Transverse colon (tissue), 3 donors: ENCODE data around the gene SPACA4.

ENCODE experiments used
- POLR2A ChIP-seq: fragments of 450-650 bp; IDR thresholded peaks from one replicate; pipeline ENCODE4 v1.6.1; 2016; ENCODE audit warnings: antibody characterized with exemption, mild to moderate bottlenecking, moderate library complexity
- TF ChIP-seq, protein P1 (sequence below), 5 experiments: fragments of 200-600 bp in 3 of 5; fragments of 450-650 bp in 2 of 5; sonication (generic) in 3 of 5; IDR thresholded peaks; 1 replicate in 2 of 5; 2 replicates in 3 of 5; pipeline ENCODE4 v1.5.1; 2016 to 2017; ENCODE audit warnings: antibody characterized with exemption in 5 of 5, inconsistent platforms in 3 of 5, mild to moderate bottlenecking in 2 of 5, moderate library complexity in 1 of 5

DNA sequence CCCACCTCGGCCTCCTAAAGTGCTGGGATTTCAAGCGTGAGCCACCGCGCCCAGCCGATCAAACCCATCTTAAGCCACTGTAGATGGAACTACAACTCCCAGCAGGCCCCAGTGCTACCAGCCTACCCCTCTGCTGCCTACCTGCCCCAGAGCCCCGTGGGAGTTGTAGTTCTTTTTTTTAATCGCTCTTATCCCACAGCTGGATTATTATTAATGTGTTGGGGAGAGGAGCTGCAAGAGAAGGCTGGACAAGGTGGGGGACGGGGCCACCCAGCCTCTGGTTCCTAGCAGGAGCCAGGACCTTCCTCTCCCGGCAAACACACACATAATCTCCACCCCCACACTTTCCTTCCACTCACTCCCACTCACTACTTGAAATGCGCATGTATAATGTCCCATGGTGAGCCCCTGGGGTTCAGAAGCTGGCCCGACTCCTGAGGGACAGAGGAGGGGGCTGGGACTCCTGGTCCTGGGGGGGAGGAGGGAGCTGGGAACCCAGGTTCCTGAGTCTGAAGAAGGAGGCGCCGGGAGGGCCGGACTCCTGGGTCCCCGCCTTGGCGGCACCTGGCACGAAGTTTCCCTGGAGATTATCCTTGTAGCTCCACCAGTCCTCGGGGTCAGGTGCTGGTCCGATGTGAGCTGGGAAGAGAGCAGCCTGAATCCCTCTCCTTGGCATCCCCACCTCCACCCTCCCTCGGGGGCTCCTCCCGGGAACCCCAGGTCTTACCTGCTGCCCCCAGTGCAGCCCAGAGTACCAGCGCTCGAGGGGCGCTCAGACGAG is 38.5 kb downstream of the SPACA4 start:
- TF ChIP-seq POLR2A = no peak
- TF ChIP-seq, protein P1, sequence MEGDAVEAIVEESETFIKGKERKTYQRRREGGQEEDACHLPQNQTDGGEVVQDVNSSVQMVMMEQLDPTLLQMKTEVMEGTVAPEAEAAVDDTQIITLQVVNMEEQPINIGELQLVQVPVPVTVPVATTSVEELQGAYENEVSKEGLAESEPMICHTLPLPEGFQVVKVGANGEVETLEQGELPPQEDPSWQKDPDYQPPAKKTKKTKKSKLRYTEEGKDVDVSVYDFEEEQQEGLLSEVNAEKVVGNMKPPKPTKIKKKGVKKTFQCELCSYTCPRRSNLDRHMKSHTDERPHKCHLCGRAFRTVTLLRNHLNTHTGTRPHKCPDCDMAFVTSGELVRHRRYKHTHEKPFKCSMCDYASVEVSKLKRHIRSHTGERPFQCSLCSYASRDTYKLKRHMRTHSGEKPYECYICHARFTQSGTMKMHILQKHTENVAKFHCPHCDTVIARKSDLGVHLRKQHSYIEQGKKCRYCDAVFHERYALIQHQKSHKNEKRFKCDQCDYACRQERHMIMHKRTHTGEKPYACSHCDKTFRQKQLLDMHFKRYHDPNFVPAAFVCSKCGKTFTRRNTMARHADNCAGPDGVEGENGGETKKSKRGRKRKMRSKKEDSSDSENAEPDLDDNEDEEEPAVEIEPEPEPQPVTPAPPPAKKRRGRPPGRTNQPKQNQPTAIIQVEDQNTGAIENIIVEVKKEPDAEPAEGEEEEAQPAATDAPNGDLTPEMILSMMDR (IDR thresholded peaks at IDR 0.05) = no peak
